Sigmoid colon (tissue), 4 donors: ENCODE data around the gene ADAMTS2.

Experiments
- POLR2A ChIP-seq, 2 donors: fragments of 450-650 bp; IDR thresholded peaks; one replicate each; pipeline ENCODE4 v1.6.1; 2016; ENCODE audit warnings: antibody characterized with exemption in 2 of 2, mild to moderate bottlenecking in 2 of 2, moderate library complexity in 2 of 2
- POLR2AphosphoS5 ChIP-seq, 4 donors: sonication (generic); formaldehyde crosslinking; IDR thresholded peaks; one replicate each; pipeline ENCODE4 v1.6.1; 2017; ENCODE audit warnings: antibody characterized with exemption in 4 of 4
- TF ChIP-seq, protein P1 (sequence below), 4 experiments: fragments of 450-650 bp in 3 of 4; fragments of 200-600 bp in 1 of 4; IDR thresholded peaks; one replicate each; pipeline ENCODE4 v1.5.1; 2016 to 2019; ENCODE audit warnings: antibody characterized with exemption in 4 of 4, mild to moderate bottlenecking in 3 of 4, moderate library complexity in 2 of 4

DNA sequence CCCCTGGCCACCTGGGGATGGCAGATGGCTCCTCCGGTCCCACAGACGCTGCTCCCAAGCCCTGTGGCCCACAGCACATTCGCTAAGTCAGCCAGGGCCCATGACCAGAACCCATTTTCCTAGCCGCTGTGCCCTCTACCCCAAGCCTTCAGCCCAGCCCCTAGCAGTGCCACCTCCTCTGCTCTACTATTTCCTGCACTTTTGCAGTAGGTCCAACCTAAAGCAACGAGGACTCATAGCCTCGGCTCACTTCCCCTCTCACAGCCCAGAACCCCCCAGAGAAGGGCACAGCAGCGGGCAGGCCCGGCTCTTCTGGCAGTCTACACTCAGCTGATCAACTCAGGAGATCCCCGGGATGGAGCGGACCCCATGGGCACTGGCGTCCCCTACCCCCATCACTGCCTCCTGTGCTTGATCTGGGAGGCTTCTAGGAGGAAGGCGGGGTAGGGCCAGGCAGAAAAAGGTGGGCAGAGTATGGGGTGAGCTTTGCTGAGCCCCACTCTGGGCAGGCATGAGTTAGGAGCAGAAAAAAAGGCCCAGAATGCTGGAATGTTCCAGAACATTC lies 173.9 kb downstream of the ADAMTS2 start:
- no peak for TF ChIP-seq POLR2A (IDR thresholded peaks at IDR 0.05)
- TF ChIP-seq, protein P1, sequence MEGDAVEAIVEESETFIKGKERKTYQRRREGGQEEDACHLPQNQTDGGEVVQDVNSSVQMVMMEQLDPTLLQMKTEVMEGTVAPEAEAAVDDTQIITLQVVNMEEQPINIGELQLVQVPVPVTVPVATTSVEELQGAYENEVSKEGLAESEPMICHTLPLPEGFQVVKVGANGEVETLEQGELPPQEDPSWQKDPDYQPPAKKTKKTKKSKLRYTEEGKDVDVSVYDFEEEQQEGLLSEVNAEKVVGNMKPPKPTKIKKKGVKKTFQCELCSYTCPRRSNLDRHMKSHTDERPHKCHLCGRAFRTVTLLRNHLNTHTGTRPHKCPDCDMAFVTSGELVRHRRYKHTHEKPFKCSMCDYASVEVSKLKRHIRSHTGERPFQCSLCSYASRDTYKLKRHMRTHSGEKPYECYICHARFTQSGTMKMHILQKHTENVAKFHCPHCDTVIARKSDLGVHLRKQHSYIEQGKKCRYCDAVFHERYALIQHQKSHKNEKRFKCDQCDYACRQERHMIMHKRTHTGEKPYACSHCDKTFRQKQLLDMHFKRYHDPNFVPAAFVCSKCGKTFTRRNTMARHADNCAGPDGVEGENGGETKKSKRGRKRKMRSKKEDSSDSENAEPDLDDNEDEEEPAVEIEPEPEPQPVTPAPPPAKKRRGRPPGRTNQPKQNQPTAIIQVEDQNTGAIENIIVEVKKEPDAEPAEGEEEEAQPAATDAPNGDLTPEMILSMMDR (IDR thresholded peaks at IDR 0.05), result no peak
- TF ChIP-seq POLR2AphosphoS5 (IDR thresholded peaks at IDR 0.05), result no peak
